Measurements from ENCODE around the gene FNDC10. TPM values are rescaled to one million over a fixed set of nuclear protein-coding genes. Genes with fewer than 3 reads are reported as not detected.
A peak's percentile ranks its signal among the peaks of the same experiment; 100 is the strongest.
"Not testable (repeated sequence)": the region's sequence is repeated elsewhere in the genome, so short reads cannot be mapped to it uniquely, and the experiment has no call there.

Gene FNDC10
- total RNA-seq (2021): 30.4 to 37.5 TPM (median 34.9 TPM) in 3 replicates
- percentile 52 among the genes with signal in this experiment for Bru-seq, nascent RNA
- long read RNA-seq, experiment 1, transcript FNDC10-201 (1 exons, 2,085 nt): major isoform, 306 of 306 reads
- long read RNA-seq, experiment 1, partial matches to known transcripts: 0 of 306 reads
- long read RNA-seq, experiment 1, other reads (novel, unspliced or antisense): 0 of 306 reads
- long read RNA-seq, experiment 2, transcript FNDC10-201 (1 exons, 2,085 nt): major isoform, 75 of 75 reads
- long read RNA-seq, experiment 2, partial matches to known transcripts: 0 of 75 reads
- long read RNA-seq, experiment 2, other reads (novel, unspliced or antisense): 0 of 75 reads
- long read RNA-seq, experiment 3: 0 reads

- peak; percentile 59 for DNase-seq (ENCODE audit: low spot score)
- Mint-ChIP-seq H3K27ac (no peak within 1 kb of the TSS), H3K4me1 (peaks cover 10% of the 10 kb centered on the region; the same call in 1 of the 2 replicates), H3K9me3 (no peaks in the 10 kb centered on the region), H3K27me3 (ENCODE audit: low read depth) (peaks cover 25% of the 10 kb centered on the region), H3K36me3 (no peaks in the 10 kb centered on the region), H3K4me3 (peak within 1 kb of the TSS; percentile 72)
- ChIA-PET CTCF (no interaction called here), POLR2A (no interaction called here)
- ATAC-seq: peak; percentile 15
- TF ChIP-seq, protein P1, sequence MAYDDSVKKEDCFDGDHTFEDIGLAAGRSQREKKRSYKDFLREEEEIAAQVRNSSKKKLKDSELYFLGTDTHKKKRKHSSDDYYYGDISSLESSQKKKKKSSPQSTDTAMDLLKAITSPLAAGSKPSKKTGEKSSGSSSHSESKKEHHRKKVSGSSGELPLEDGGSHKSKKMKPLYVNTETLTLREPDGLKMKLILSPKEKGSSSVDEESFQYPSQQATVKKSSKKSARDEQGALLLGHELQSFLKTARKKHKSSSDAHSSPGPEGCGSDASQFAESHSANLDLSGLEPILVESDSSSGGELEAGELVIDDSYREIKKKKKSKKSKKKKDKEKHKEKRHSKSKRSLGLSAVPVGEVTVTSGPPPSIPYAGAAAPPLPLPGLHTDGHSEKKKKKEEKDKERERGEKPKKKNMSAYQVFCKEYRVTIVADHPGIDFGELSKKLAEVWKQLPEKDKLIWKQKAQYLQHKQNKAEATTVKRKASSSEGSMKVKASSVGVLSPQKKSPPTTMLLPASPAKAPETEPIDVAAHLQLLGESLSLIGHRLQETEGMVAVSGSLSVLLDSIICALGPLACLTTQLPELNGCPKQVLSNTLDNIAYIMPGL (CRISPR knock-in tag; IDR thresholded peaks at IDR 0.05): peak; percentile 30; the same call in 1 of the 2 replicates
- no peak for TF ChIP-seq ZNF532 (CRISPR knock-in tag; IDR thresholded peaks at IDR 0.05; ENCODE audit: borderline replicate concordance)
- TF ChIP-seq, protein P2, sequence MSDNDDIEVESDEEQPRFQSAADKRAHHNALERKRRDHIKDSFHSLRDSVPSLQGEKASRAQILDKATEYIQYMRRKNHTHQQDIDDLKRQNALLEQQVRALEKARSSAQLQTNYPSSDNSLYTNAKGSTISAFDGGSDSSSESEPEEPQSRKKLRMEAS (CRISPR knock-in tag; IDR thresholded peaks at IDR 0.05): peak; percentile 82
- no peak for TF ChIP-seq SMAD4 (CRISPR knock-in tag; IDR thresholded peaks at IDR 0.05)
- peak; percentile 64; the same call in 1 of the 2 replicates for TF ChIP-seq CREB1 (CRISPR knock-in tag; IDR thresholded peaks at IDR 0.05)
- TF ChIP-seq MLX (CRISPR knock-in tag; IDR thresholded peaks at IDR 0.05): 0 out of 2 replicates have a peak, but pooled peaks have one; percentile 35
- TF ChIP-seq, protein P3, sequence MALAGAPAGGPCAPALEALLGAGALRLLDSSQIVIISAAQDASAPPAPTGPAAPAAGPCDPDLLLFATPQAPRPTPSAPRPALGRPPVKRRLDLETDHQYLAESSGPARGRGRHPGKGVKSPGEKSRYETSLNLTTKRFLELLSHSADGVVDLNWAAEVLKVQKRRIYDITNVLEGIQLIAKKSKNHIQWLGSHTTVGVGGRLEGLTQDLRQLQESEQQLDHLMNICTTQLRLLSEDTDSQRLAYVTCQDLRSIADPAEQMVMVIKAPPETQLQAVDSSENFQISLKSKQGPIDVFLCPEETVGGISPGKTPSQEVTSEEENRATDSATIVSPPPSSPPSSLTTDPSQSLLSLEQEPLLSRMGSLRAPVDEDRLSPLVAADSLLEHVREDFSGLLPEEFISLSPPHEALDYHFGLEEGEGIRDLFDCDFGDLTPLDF (CRISPR knock-in tag; IDR thresholded peaks at IDR 0.05): 0 out of 2 replicates have a peak, but pooled peaks have one; percentile 22
- 0 out of 2 replicates have a peak, but pooled peaks have one; percentile 36 for TF ChIP-seq AFF4 (CRISPR knock-in tag; IDR thresholded peaks at IDR 0.05; ENCODE audit: borderline replicate concordance)
Measured at GRCh38 chr1:1599935-1600860, at the start of gene FNDC10. TSS of gene FNDC10 (minus strand) at chr1:1600135. CDS start at chr1:1600015, 120 bp downstream.

GRCh38 chr1:1648265-1648664, 48.3 kb upstream of the FNDC10 start:
- CTCF ChIA-PET; POLR2A ChIA-PET; ATAC-seq; H3K4me1 Mint-ChIP-seq; H3K4me3 Mint-ChIP-seq; H3K9me3 Mint-ChIP-seq; H3K27me3 Mint-ChIP-seq (ENCODE audit: low read depth); H3K27ac Mint-ChIP-seq; DNase-seq (ENCODE audit: low spot score): not testable (repeated sequence)
- H3K36me3 Mint-ChIP-seq: peaks cover 60% of the 10 kb centered on the region

- H3K9me3 Mint-ChIP-seq; POLR2A ChIA-PET; H3K4me1 Mint-ChIP-seq; H3K4me3 Mint-ChIP-seq; ATAC-seq; CTCF ChIA-PET; H3K27ac Mint-ChIP-seq; H3K27me3 Mint-ChIP-seq (ENCODE audit: low read depth); DNase-seq (ENCODE audit: low spot score): not testable (repeated sequence)
- H3K36me3 Mint-ChIP-seq: peaks cover 60% of the 10 kb centered on the region
Measured at GRCh38 chr1:1647567-1648241, 47.8 kb upstream of the FNDC10 start.

DNA sequence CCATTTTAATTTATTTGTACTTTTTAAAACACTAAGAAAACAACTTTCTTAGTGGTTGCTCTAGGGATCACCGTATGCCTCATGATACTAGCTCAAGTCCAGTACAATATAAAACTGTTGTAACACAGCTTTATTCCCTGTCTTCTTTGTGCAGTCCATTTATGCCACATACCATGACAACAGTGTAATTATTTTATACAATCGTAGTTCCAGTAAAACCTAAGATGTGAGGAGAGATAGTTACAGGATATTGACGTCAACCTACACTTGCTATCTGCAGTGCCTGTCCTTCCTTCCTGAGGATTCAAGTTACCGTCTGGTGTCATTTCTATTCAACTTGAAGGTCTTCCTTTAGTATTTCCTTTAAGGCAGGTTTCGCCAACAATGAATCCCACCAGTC, 46.4 kb upstream of the FNDC10 start:
- H3K4me1 Mint-ChIP-seq; POLR2A ChIA-PET; H3K4me3 Mint-ChIP-seq; H3K9me3 Mint-ChIP-seq; H3K27ac Mint-ChIP-seq; CTCF ChIA-PET; H3K27me3 Mint-ChIP-seq (ENCODE audit: low read depth); DNase-seq (ENCODE audit: low spot score); ATAC-seq: not testable (repeated sequence)
- peaks cover 48% of the 10 kb centered on the region for H3K36me3 Mint-ChIP-seq

Data from WTC11 (cell line).